ENCODE measurements around the gene S1PR2. TPM values are rescaled to one million over a fixed set of nuclear protein-coding genes. Genes with fewer than 3 reads are reported as not detected.

Gene S1PR2
- total RNA-seq, 2 donors from 2014 or later: 6.2 to 6.5 TPM

- peaks cover 0 to 16% of the 10 kb centered on the region in 2 donors for H3K4me1 Mint-ChIP-seq (ENCODE audit: low read depth in 2 of 2)
- no peak for DNase-seq (ENCODE audit: low spot score)
- no peaks in the 10 kb centered on the region for H3K36me3 Mint-ChIP-seq
- no peak for ATAC-seq
- H3K9me3 Mint-ChIP-seq: no peaks in the 10 kb centered on the region
- no peaks in the 10 kb centered on the region for H3K27me3 Mint-ChIP-seq
- no peak overlapping the region for H3K27ac Mint-ChIP-seq
- H3K4me3 Mint-ChIP-seq: no peak overlapping the region
These were observed 6.8 kb downstream of the S1PR2 start for GRCh38 chr19:10224337-10224736.

- H3K9me3 Mint-ChIP-seq: no peaks in the 10 kb centered on the region
- DNase-seq (ENCODE audit: low spot score): no peak
- H3K27ac Mint-ChIP-seq: no peak overlapping the region
- H3K36me3 Mint-ChIP-seq: no peaks in the 10 kb centered on the region
- H3K4me1 Mint-ChIP-seq (ENCODE audit: low read depth in 2 of 2): peaks cover 0 to 16% of the 10 kb centered on the region in 2 donors
- no peak for ATAC-seq
- H3K4me3 Mint-ChIP-seq: no peak overlapping the region
- no peaks in the 10 kb centered on the region for H3K27me3 Mint-ChIP-seq
These were observed 7.5 kb downstream of the S1PR2 start for GRCh38 chr19:10223488-10224213.

GRCh38 chr19:10222201-10222890 is 8.8 kb downstream of the S1PR2 start:
- H3K9me3 Mint-ChIP-seq: no peaks in the 10 kb centered on the region
- ATAC-seq: no peak
- peaks cover 0 to 16% of the 10 kb centered on the region in 2 donors for H3K4me1 Mint-ChIP-seq (ENCODE audit: low read depth in 2 of 2)
- H3K27me3 Mint-ChIP-seq: no peaks in the 10 kb centered on the region
- H3K36me3 Mint-ChIP-seq: no peaks in the 10 kb centered on the region
- no peak overlapping the region for H3K27ac Mint-ChIP-seq
- H3K4me3 Mint-ChIP-seq: no peak overlapping the region
- DNase-seq (ENCODE audit: low spot score): no peak

GRCh38 chr19:10220695-10221094 is 10.4 kb downstream of the S1PR2 start:
- H3K27me3 Mint-ChIP-seq: no peaks in the 10 kb centered on the region
- no peak overlapping the region for H3K27ac Mint-ChIP-seq
- H3K4me1 Mint-ChIP-seq (ENCODE audit: low read depth in 2 of 2): peaks cover 0 to 10% of the 10 kb centered on the region in 2 donors
- no peak for DNase-seq (ENCODE audit: low spot score)
- no peak overlapping the region for H3K4me3 Mint-ChIP-seq
- no peak for ATAC-seq
- H3K36me3 Mint-ChIP-seq: no peaks in the 10 kb centered on the region
- H3K9me3 Mint-ChIP-seq: no peaks in the 10 kb centered on the region

GRCh38 chr19:10219678-10220077 is 11.5 kb downstream of the S1PR2 start:
- no peaks in the 10 kb centered on the region for H3K36me3 Mint-ChIP-seq
- no peak overlapping the region for H3K27ac Mint-ChIP-seq
- H3K9me3 Mint-ChIP-seq: no peaks in the 10 kb centered on the region
- peaks cover 0 to 10% of the 10 kb centered on the region in 2 donors for H3K4me1 Mint-ChIP-seq (ENCODE audit: low read depth in 2 of 2)
- no peak overlapping the region for H3K4me3 Mint-ChIP-seq
- peak; percentile 60 to 67 for ATAC-seq
- DNase-seq (ENCODE audit: low spot score): no peak
- no peaks in the 10 kb centered on the region for H3K27me3 Mint-ChIP-seq

- Mint-ChIP-seq H3K27me3 (no peaks in the 10 kb centered on the region), H3K4me1 (ENCODE audit: low read depth in 2 of 2) (peaks cover 0 to 3% of the 10 kb centered on the region in 2 donors), H3K36me3 (no peaks in the 10 kb centered on the region), H3K4me3 (no peak overlapping the region), H3K9me3 (no peaks in the 10 kb centered on the region), H3K27ac (no peak overlapping the region)
- no peak for DNase-seq (ENCODE audit: low spot score)
- no peak for ATAC-seq
These were observed 14.0 kb downstream of the S1PR2 start for GRCh38 chr19:10217085-10217484.

- Mint-ChIP-seq H3K36me3 (no peaks in the 10 kb centered on the region), H3K27ac (no peak overlapping the region), H3K27me3 (no peaks in the 10 kb centered on the region), H3K4me1 (ENCODE audit: low read depth in 2 of 2) (peaks cover 0 to 3% of the 10 kb centered on the region in 2 donors), H3K4me3 (no peak overlapping the region), H3K9me3 (no peaks in the 10 kb centered on the region)
- ATAC-seq: no peak
- DNase-seq (ENCODE audit: low spot score): no peak
These were observed 16.3 kb downstream of the S1PR2 start for GRCh38 chr19:10214784-10215183.

- no peak for DNase-seq (ENCODE audit: low spot score)
- H3K4me1 Mint-ChIP-seq (ENCODE audit: low read depth in 2 of 2): no peaks in the 10 kb centered on the region
- H3K4me3 Mint-ChIP-seq: no peak overlapping the region
These were observed 19.4 kb downstream of the S1PR2 start for GRCh38 chr19:10211691-10212090.

GRCh38 chr19:10211061-10211460 is 20.1 kb downstream of the S1PR2 start:
- Mint-ChIP-seq H3K27me3 (no peaks in the 10 kb centered on the region), H3K27ac (no peak overlapping the region), H3K9me3 (no peaks in the 10 kb centered on the region), H3K36me3 (no peaks in the 10 kb centered on the region), H3K4me1 (ENCODE audit: low read depth in 2 of 2) (no peaks in the 10 kb centered on the region), H3K4me3 (no peak overlapping the region)
- DNase-seq (ENCODE audit: low spot score) (no peak), ATAC-seq (no peak)

More at GRCh38 chr19:10211691-10212090, 19.4 kb downstream of the S1PR2 start:
- Mint-ChIP-seq H3K9me3 (no peaks in the 10 kb centered on the region), H3K36me3 (no peaks in the 10 kb centered on the region), H3K27me3 (no peaks in the 10 kb centered on the region), H3K27ac (no peak overlapping the region)
- no peak for ATAC-seq

- DNase-seq (ENCODE audit: low spot score) (no peak), ATAC-seq (no peak)
- no peaks in the 10 kb centered on the region for H3K36me3 Mint-ChIP-seq
- no peaks in the 10 kb centered on the region for H3K4me1 Mint-ChIP-seq (ENCODE audit: low read depth in 2 of 2)
- H3K4me3 Mint-ChIP-seq: no peak overlapping the region
- H3K9me3 Mint-ChIP-seq: no peaks in the 10 kb centered on the region
- H3K27ac Mint-ChIP-seq: no peak overlapping the region
- H3K27me3 Mint-ChIP-seq: no peaks in the 10 kb centered on the region
These were observed 21.8 kb downstream of the S1PR2 start for GRCh38 chr19:10209315-10209714.

GRCh38 chr19:10207026-10207425 is 24.1 kb downstream of the S1PR2 start:
- no peak overlapping the region for H3K27ac Mint-ChIP-seq
- no peaks in the 10 kb centered on the region for H3K4me1 Mint-ChIP-seq (ENCODE audit: low read depth in 2 of 2)
- no peaks in the 10 kb centered on the region for H3K36me3 Mint-ChIP-seq

GRCh38 chr19:10206226-10206885 is 24.8 kb downstream of the S1PR2 start:
- no peaks in the 10 kb centered on the region for H3K27me3 Mint-ChIP-seq
- H3K27ac Mint-ChIP-seq: no peak overlapping the region
- H3K4me3 Mint-ChIP-seq: no peak overlapping the region
- no peaks in the 10 kb centered on the region for H3K4me1 Mint-ChIP-seq (ENCODE audit: low read depth in 2 of 2)
- DNase-seq (ENCODE audit: low spot score): no peak
- no peaks in the 10 kb centered on the region for H3K9me3 Mint-ChIP-seq
- ATAC-seq: no peak
- no peaks in the 10 kb centered on the region for H3K36me3 Mint-ChIP-seq

More at GRCh38 chr19:10207026-10207425, 24.1 kb downstream of the S1PR2 start:
- ATAC-seq (no peak), DNase-seq (ENCODE audit: low spot score) (no peak)
- Mint-ChIP-seq H3K9me3 (no peaks in the 10 kb centered on the region), H3K27me3 (no peaks in the 10 kb centered on the region), H3K4me3 (no peak overlapping the region)

GRCh38 chr19:10205636-10206035 is 25.5 kb downstream of the S1PR2 start:
- ATAC-seq (no peak), DNase-seq (ENCODE audit: low spot score) (no peak)
- Mint-ChIP-seq H3K4me3 (no peak overlapping the region), H3K4me1 (ENCODE audit: low read depth in 2 of 2) (no peaks in the 10 kb centered on the region), H3K36me3 (no peaks in the 10 kb centered on the region), H3K27me3 (no peaks in the 10 kb centered on the region), H3K27ac (no peak overlapping the region), H3K9me3 (no peaks in the 10 kb centered on the region)

- peak overlapping the region in 1 of 2 donors; percentile 59 for H3K27ac Mint-ChIP-seq
- H3K36me3 Mint-ChIP-seq: no peaks in the 10 kb centered on the region
- H3K4me3 Mint-ChIP-seq: no peak overlapping the region
- H3K4me1 Mint-ChIP-seq (ENCODE audit: low read depth in 2 of 2): peaks cover 5 to 6% of the 10 kb centered on the region in 2 donors
- DNase-seq (ENCODE audit: low spot score) (no peak), ATAC-seq (no peak)
- no peaks in the 10 kb centered on the region for H3K9me3 Mint-ChIP-seq
- H3K27me3 Mint-ChIP-seq: no peaks in the 10 kb centered on the region
These were observed 27.4 kb downstream of the S1PR2 start for GRCh38 chr19:10203686-10204085.

Measured in natural killer cell treated with Interleukin-12 subunit alpha and Interleukin-12 subunit beta and Interleukin-15 and Interleukin-18, amount 100 ng/mL, for 72 hours (primary cell).